CD4-positive, alpha-beta T cell (primary cell): Measurements from ENCODE around the gene GABARAP. TPM values are rescaled to one million over a fixed set of nuclear protein-coding genes. Genes with fewer than 3 reads are reported as not detected.

Source experiments
- ATAC-seq: fragments of 200-7000 bp; cut with Tn5 transposase; one replicate; pipeline ENCODE4 v1.10.0; 2022; ENCODE audit warnings: mild to moderate bottlenecking; ENCODE audit not compliant: poor library complexity
- CTCF ChIA-PET: fragments of 350-600 bp; sonication (Branson Sonifier 250); formaldehyde crosslinking; loops from one replicate; lab custom pipeline; 2021; ENCODE audit warnings: antibody characterized with exemption, inconsistent platforms; lab: Charles Lee
- POLR2A ChIA-PET: fragments of 350-600 bp; sonication (Branson Sonifier 250); formaldehyde crosslinking; loops from one replicate; lab custom pipeline; 2021; ENCODE audit warnings: antibody characterized with exemption, inconsistent platforms; lab: Charles Lee
- DNase-seq, 14 experiments: peaks; one replicate each; pipeline ENCODE4 v3.0.0-alpha.2; 2013 to 2020; ENCODE audit warnings: mixed read lengths in 2 of 14
- H3K27ac ChIP-seq, 2 donors: one replicate each; pipeline versions ENCODE4 v1.5.1 to v1.7.0; 2013; ENCODE audit warnings: low read length in 2 of 2, low read depth in 1 of 2, mild to moderate bottlenecking in 1 of 2
- H3K27me3 ChIP-seq, 2 experiments: 1 replicate in 1 of 2; 2 replicates in 1 of 2; pipeline versions ENCODE4 v1.6.1 to v1.7.0; 2013; ENCODE audit warnings: low read length in 2 of 2, control low read depth in 1 of 2, mild to moderate bottlenecking in 1 of 2, moderate library complexity in 1 of 2; ENCODE audit not compliant: insufficient read depth in 2 of 2, control insufficient read depth in 1 of 2
- H3K36me3 ChIP-seq: one replicate; pipeline ENCODE4 v1.6.1; 2013; ENCODE audit warnings: low read length, control low read depth; ENCODE audit not compliant: insufficient read depth
- H3K4me1 ChIP-seq: one replicate; pipeline ENCODE4 v1.6.1; 2013; ENCODE audit warnings: low read length, control low read depth; ENCODE audit not compliant: insufficient read depth
- H3K4me3 ChIP-seq: one replicate; pipeline ENCODE4 v1.5.1; 2013; ENCODE audit warnings: mild to moderate bottlenecking, low read length, moderate library complexity
- H3K9me3 ChIP-seq, 2 experiments: 1 replicate in 1 of 2; 2 replicates in 1 of 2; pipeline versions ENCODE4 v1.6.1 to v1.7.0; 2013; ENCODE audit warnings: low read length in 2 of 2, mild to moderate bottlenecking in 2 of 2, control low read depth in 1 of 2, moderate library complexity in 1 of 2; ENCODE audit not compliant: control insufficient read depth in 1 of 2, insufficient read depth in 1 of 2
- H3K27ac Mint-ChIP-seq: one replicate; pipeline ENCODE4 v1.8.0; 2020; ENCODE audit warnings: mixed read lengths
- H3K27me3 Mint-ChIP-seq: one replicate; pipeline ENCODE4 v1.8.0; 2021; ENCODE audit warnings: mixed read lengths
- H3K36me3 Mint-ChIP-seq: one replicate; pipeline ENCODE4 v1.8.0; 2021; ENCODE audit warnings: low read depth, mixed read lengths
- H3K4me1 Mint-ChIP-seq: one replicate; pipeline ENCODE4 v1.8.0; 2021; ENCODE audit warnings: low read depth, mixed read lengths
- H3K4me3 Mint-ChIP-seq: one replicate; pipeline ENCODE4 v1.8.0; 2020; ENCODE audit warnings: mild to moderate bottlenecking, mixed read lengths
- H3K9me3 Mint-ChIP-seq: one replicate; pipeline ENCODE4 v1.8.0; 2020; ENCODE audit warnings: mixed read lengths
- intact Hi-C, 2 experiments: fragments of 100-400 bp; cut with DNase I in 1 of 2; cut with micrococcal nuclease in 1 of 2; formaldehyde crosslinking; loops; one replicate each; pipeline versions ENCODE4 v1.15.1 to v1.9.0; 2023 to 2025; cut with DNase I, micrococcal nuclease
- total RNA-seq, 174 experiments: library from RNA in 2 of 174; stranded (reverse) in 2 of 174; gene quantifications; one replicate each; pipeline ENCODE4 v1.2.3 and lab custom pipeline; 2021 to 2026
- TF ChIP-seq, protein P1 (sequence below): fragments of 200-600 bp; IDR thresholded peaks from one replicate; pipeline ENCODE4 v1.8.0; 2022; ENCODE audit warnings: antibody characterized with exemption, mild to moderate bottlenecking

Gene GABARAP
- total RNA-seq, 2 experiments from 2014 or later = 182 to 195 TPM

DNA sequence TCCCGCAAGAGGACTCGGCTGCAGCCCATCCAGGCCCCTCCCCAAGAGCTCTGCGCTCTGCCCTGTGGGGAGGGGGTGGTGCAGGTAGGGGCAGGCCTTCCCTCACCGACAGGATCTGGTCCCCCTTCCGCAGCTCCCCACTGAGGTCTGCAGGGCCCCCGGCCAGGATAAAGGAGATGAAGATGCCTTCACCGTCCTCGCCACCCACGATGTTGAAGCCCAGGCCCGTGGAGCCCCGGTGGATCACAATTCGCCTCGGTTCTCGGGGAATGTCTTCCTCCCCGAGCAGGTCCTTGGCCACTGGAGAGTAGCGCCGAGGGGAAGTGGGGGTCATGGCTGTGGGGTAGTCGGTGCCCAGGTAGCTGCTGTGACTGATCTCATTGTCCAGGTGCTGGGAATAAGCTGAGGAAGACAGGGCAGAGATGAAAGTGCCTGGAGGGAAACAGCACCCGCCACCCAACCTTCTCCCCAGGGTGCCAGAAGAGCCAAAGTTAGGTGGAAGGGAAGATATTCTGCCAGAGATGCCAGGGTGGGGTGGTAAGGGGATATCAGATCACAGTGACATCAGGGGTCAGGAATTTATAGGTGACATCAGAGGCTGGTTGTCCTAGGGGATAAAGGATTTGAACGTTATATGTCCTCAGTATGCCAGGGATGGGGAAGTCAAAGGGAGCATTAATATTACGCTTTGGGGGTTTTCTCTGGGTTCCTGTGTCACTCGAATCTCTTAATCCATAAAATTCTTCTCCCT lies 45.4 kb downstream of the GABARAP start:
- POLR2A ChIA-PET = no interaction called here
- Histone ChIP-seq H3K4me1 (no peaks in the 10 kb centered on the region), H3K9me3 (no peaks in the 10 kb centered on the region), H3K27me3 (no peaks in the 10 kb centered on the region), H3K4me3 (no peak overlapping the region), H3K36me3 (no peaks in the 10 kb centered on the region), H3K27ac (no peak overlapping the region)
- intact Hi-C loops = no loop called here
- H3K4me3 Mint-ChIP-seq = no peak overlapping the region
- DNase-seq (no peak), ATAC-seq (no peak)
- H3K4me1 Mint-ChIP-seq = no peaks in the 10 kb centered on the region
- TF ChIP-seq, protein P1, sequence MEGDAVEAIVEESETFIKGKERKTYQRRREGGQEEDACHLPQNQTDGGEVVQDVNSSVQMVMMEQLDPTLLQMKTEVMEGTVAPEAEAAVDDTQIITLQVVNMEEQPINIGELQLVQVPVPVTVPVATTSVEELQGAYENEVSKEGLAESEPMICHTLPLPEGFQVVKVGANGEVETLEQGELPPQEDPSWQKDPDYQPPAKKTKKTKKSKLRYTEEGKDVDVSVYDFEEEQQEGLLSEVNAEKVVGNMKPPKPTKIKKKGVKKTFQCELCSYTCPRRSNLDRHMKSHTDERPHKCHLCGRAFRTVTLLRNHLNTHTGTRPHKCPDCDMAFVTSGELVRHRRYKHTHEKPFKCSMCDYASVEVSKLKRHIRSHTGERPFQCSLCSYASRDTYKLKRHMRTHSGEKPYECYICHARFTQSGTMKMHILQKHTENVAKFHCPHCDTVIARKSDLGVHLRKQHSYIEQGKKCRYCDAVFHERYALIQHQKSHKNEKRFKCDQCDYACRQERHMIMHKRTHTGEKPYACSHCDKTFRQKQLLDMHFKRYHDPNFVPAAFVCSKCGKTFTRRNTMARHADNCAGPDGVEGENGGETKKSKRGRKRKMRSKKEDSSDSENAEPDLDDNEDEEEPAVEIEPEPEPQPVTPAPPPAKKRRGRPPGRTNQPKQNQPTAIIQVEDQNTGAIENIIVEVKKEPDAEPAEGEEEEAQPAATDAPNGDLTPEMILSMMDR = no peak
- CTCF ChIA-PET = no interaction called here
- H3K36me3 Mint-ChIP-seq = peaks cover 7% of the 10 kb centered on the region
- H3K27ac Mint-ChIP-seq = no peak overlapping the region
- no peaks in the 10 kb centered on the region for H3K9me3 Mint-ChIP-seq
- no peaks in the 10 kb centered on the region for H3K27me3 Mint-ChIP-seq

DNA sequence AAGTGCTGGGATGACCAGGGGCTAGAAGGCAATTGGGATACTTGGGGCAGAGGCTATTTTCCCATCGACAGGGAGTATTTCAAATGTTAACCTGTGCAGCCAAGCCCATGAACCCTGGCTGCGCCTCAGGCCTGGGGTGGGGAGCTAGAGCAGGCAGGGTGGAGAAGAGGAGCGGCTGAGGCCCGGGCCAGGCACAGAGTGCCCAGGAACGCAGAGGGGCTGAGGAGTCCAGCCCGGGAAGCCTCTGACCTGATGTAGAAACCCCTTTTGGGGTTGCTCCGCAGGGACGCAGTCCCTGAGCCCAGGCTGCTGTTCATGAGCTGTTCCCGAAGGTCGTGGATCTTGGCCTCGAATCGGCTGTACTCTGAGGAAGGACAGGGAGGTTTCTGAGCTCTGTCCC lies 46.3 kb downstream of the GABARAP start:
- Mint-ChIP-seq H3K36me3 (peaks cover 7% of the 10 kb centered on the region), H3K9me3 (no peaks in the 10 kb centered on the region), H3K27me3 (no peaks in the 10 kb centered on the region), H3K27ac (no peak overlapping the region), H3K4me1 (no peaks in the 10 kb centered on the region), H3K4me3 (no peak overlapping the region)
- DNase-seq (no peak), ATAC-seq (no peak)
- CTCF ChIA-PET = no interaction called here
- intact Hi-C loops = no loop called here
- no peak overlapping the region for H3K27ac ChIP-seq
- no peaks in the 10 kb centered on the region for H3K27me3 ChIP-seq
- H3K9me3 ChIP-seq = no peaks in the 10 kb centered on the region
- TF ChIP-seq, protein P1 = no peak
- no peak overlapping the region for H3K4me3 ChIP-seq
- POLR2A ChIA-PET = no interaction called here
- no peaks in the 10 kb centered on the region for H3K36me3 ChIP-seq
- H3K4me1 ChIP-seq = peaks cover 3% of the 10 kb centered on the region

DNA sequence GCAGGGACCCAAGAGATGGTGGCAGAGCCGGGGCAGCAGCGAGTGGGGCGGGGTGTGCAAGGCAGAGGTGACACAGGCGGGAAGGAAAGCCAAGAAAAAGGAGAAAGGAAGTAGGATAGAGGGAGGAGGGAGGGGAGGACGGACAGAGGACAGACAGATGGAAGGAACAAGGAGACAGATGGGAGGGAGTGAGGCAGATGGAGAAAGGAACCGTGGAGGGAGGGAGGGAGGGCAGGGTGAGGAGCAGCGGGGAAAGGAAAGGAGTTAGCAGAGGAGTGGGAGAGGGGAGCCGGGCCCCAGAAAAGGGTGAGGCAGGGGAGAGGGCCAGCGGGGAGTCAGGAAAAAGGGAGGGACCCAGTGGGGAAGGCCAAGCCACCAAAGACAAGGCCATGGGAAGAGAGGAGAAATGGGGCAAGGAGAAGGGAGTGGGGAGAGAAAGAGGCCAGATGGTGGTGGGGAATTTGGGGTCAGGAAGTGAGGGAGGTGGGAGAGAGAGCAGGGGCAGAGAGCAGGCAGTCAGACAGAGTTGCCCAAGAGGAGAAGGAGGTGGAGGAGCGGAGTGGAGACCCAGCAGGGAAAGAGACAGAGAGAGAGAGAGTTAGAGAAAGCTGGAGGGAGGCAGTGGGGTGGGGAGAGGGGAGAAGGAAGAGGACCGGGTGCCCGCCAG lies 49.8 kb downstream of the GABARAP start:
- TF ChIP-seq, protein P1 = no peak
- H3K27ac Mint-ChIP-seq = no peak overlapping the region
- CTCF ChIA-PET = no interaction called here
- no peaks in the 10 kb centered on the region for H3K4me1 Mint-ChIP-seq
- peaks cover 3% of the 10 kb centered on the region for H3K4me1 ChIP-seq
- ATAC-seq (no peak), DNase-seq (no peak)
- no peaks in the 10 kb centered on the region for H3K27me3 Mint-ChIP-seq
- H3K9me3 Mint-ChIP-seq = no peaks in the 10 kb centered on the region
- peaks cover 3% of the 10 kb centered on the region for H3K36me3 ChIP-seq
- no peak overlapping the region for H3K27ac ChIP-seq
- intact Hi-C loops = no loop called here
- POLR2A ChIA-PET = no interaction called here
- H3K4me3 Mint-ChIP-seq = no peak overlapping the region
- H3K9me3 ChIP-seq = no peaks in the 10 kb centered on the region
- no peak overlapping the region for H3K4me3 ChIP-seq
- H3K27me3 ChIP-seq = no peaks in the 10 kb centered on the region
- H3K36me3 Mint-ChIP-seq = peaks cover 7% of the 10 kb centered on the region
